ENCODE data around the gene RNF25.

RNF25 gene

DNA sequence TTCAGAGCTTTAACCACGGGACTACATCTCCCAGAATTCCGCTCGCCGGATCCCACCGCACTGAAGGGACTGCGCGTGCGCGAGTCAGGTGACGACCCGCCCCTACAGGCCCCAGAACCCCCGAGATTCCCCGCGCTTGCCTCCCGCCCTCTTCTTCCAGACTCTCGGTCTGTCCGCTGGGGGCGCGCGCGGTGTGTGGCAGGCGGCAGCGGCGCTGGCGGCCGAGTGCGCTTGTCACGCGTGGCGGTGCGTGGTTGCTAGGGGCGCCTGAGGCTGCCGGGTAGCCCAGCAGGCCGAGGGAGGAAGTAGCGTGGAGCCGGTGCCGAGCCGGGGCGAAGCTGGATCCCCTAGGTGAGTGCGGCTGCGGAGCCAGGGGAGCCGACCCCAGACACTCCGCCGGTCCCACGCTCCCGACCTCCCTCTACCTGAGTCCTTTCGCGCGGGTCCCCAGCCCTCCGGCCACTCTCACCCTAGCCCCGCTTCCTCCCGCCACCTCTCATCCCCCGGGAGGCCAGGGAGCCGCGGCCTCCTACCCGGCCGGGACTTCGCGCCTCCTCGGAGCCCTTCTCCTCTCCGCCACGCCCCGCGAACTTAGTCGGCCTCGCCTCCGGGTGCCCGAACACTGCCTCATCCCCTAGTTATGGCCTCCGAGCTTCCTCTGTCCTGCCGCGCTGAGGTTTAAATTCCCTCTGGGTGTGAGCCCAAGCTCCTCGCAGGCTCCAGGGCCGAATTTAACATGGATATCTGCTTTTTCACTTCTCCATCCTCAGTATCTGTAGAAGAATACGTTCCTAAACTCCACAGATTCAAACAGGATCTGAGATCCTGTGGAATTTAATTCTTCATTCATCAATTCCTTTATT, 39.1 kb upstream of the RNF25 start, which contains the start of gene TTLL4 (continued):
- TF ChIP-seq ZBTB11 (tag by site-specific recombination; conservative IDR thresholded peaks at IDR 0.05; ENCODE audit: low read depth) (peak; percentile 51), GFI1B (tag by site-specific recombination; IDR thresholded peaks at IDR 0.05) (no peak), ZNF529 (tag by site-specific recombination; IDR thresholded peaks at IDR 0.05; ENCODE audit: insufficient replicate concordance) (no peak), SCRT2 (tag by site-specific recombination; IDR thresholded peaks at IDR 0.05) (no peak), ZNF610 (tag by site-specific recombination; IDR thresholded peaks at IDR 0.05; ENCODE audit: borderline replicate concordance) (peak; percentile 65), ZNF596 (tag by site-specific recombination; IDR thresholded peaks at IDR 0.05) (no peak), ZNF585B (tag by site-specific recombination; IDR thresholded peaks at IDR 0.05) (no peak), ZNF843 (tag by site-specific recombination; IDR thresholded peaks at IDR 0.05) (peak; percentile 66), ZNF777 (tag by site-specific recombination; IDR thresholded peaks at IDR 0.05; ENCODE audit: borderline replicate concordance) (no peak), ZNF174 (tag by site-specific recombination; IDR thresholded peaks at IDR 0.05) (no peak), ZNF664 (tag by site-specific recombination; IDR thresholded peaks at IDR 0.05) (no peak), ZNF354C (tag by site-specific recombination; IDR thresholded peaks at IDR 0.05; ENCODE audit: borderline replicate concordance, low read depth) (no peak), ZNF184 (tag by site-specific recombination; IDR thresholded peaks at IDR 0.05) (no peak), RBAK (tag by site-specific recombination; IDR thresholded peaks at IDR 0.05) (no peak), ZSCAN16 (tag by site-specific recombination; IDR thresholded peaks at IDR 0.05) (no peak), HOXD13 (CRISPR knock-in tag; IDR thresholded peaks at IDR 0.05; ENCODE audit: borderline replicate concordance) (no peak), REST (tag by site-specific recombination; IDR thresholded peaks at IDR 0.05) (no peak), GLI4 (tag by site-specific recombination; IDR thresholded peaks at IDR 0.05) (0 out of 2 replicates have a peak, but pooled peaks have one; percentile 61), ZNF433 (tag by site-specific recombination; IDR thresholded peaks at IDR 0.05; ENCODE audit: low read depth) (no peak), ZNF146 (tag by site-specific recombination; IDR thresholded peaks at IDR 0.05) (no peak; the same call in 1 of the 2 replicates), PRDM1 (tag by site-specific recombination; IDR thresholded peaks at IDR 0.05) (no peak), SETDB1 (IDR thresholded peaks at IDR 0.05; ENCODE audit: insufficient read length, low read length) (no peak), OSR2 (tag by site-specific recombination; IDR thresholded peaks at IDR 0.05) (no peak), ZNF341 (tag by site-specific recombination; IDR thresholded peaks at IDR 0.05; ENCODE audit: low read depth) (peak; percentile 21; the same call in 1 of the 2 replicates), ZBTB20 (tag by site-specific recombination; IDR thresholded peaks at IDR 0.05) (peak; percentile 46), ZNF423 (tag by site-specific recombination; IDR thresholded peaks at IDR 0.05) (no peak)
- TF ChIP-seq, protein P1, sequence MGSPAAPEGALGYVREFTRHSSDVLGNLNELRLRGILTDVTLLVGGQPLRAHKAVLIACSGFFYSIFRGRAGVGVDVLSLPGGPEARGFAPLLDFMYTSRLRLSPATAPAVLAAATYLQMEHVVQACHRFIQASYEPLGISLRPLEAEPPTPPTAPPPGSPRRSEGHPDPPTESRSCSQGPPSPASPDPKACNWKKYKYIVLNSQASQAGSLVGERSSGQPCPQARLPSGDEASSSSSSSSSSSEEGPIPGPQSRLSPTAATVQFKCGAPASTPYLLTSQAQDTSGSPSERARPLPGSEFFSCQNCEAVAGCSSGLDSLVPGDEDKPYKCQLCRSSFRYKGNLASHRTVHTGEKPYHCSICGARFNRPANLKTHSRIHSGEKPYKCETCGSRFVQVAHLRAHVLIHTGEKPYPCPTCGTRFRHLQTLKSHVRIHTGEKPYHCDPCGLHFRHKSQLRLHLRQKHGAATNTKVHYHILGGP (tag by site-specific recombination; IDR thresholded peaks at IDR 0.05), result no peak
- TF ChIP-seq, protein P2, sequence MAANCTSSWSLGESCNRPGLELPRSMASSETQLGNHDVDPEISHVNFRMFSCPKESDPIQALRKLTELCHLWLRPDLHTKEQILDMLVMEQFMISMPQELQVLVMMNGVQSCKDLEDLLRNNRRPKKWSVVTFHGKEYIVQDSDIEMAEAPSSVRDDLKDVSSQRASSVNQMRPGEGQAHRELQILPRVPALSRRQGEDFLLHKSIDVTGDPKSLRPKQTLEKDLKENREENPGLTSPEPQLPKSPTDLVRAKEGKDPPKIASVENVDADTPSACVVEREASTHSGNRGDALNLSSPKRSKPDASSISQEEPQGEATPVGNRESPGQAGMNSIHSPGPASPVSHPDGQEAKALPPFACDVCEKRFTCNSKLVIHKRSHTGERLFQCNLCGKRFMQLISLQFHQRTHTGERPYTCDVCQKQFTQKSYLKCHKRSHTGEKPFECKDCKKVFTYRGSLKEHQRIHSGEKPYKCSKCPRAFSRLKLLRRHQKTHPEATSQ (tag by site-specific recombination; IDR thresholded peaks at IDR 0.05), result peak; percentile 81; the same call in 1 of the 2 replicates
- TF ChIP-seq, protein P3, sequence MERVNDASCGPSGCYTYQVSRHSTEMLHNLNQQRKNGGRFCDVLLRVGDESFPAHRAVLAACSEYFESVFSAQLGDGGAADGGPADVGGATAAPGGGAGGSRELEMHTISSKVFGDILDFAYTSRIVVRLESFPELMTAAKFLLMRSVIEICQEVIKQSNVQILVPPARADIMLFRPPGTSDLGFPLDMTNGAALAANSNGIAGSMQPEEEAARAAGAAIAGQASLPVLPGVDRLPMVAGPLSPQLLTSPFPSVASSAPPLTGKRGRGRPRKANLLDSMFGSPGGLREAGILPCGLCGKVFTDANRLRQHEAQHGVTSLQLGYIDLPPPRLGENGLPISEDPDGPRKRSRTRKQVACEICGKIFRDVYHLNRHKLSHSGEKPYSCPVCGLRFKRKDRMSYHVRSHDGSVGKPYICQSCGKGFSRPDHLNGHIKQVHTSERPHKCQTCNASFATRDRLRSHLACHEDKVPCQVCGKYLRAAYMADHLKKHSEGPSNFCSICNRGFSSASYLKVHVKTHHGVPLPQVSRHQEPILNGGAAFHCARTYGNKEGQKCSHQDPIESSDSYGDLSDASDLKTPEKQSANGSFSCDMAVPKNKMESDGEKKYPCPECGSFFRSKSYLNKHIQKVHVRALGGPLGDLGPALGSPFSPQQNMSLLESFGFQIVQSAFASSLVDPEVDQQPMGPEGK (tag by site-specific recombination; IDR thresholded peaks at IDR 0.05), result peak; percentile 82
